GM23248 (cell line): Measurements from ENCODE around the gene CDKN2AIP. TPM values are rescaled to one million over a fixed set of nuclear protein-coding genes. Genes with fewer than 3 reads are reported as not detected.

Experiments
- DNase-seq: peaks from one replicate; pipeline ENCODE4 v3.0.0-alpha.2; 2015
- H2AFZ ChIP-seq: fragments of 200-600 bp; sonication (generic); 2 replicates; pipeline ENCODE4 v1.6.1; 2016; ENCODE audit warnings: antibody characterized with exemption
- H3F3A ChIP-seq: fragments of 200-600 bp; sonication (generic); 2 replicates; pipeline ENCODE4 v1.6.1; 2016; ENCODE audit warnings: mild to moderate bottlenecking, antibody characterized with exemption, mixed run types; ENCODE audit not compliant: insufficient read depth
- H3K27ac ChIP-seq: fragments of 200-600 bp; sonication (generic); 2 replicates; pipeline ENCODE4 v1.5.1; 2016; ENCODE audit warnings: mild to moderate bottlenecking
- H3K27me3 ChIP-seq: fragments of 200-600 bp; sonication (generic); replicated peaks from 2 replicates; pipeline ENCODE4 v1.6.1; 2016; ENCODE audit warnings: mild to moderate bottlenecking; ENCODE audit not compliant: insufficient read depth
- H3K36me3 ChIP-seq: fragments of 200-600 bp; sonication (generic); 2 replicates; pipeline ENCODE4 v1.6.1; 2016; ENCODE audit warnings: low read depth, mild to moderate bottlenecking
- H3K4me1 ChIP-seq: fragments of 200-600 bp; sonication (generic); 2 replicates; pipeline ENCODE4 v1.6.1; 2016; ENCODE audit warnings: mild to moderate bottlenecking; ENCODE audit not compliant: insufficient read depth
- H3K4me2 ChIP-seq: fragments of 200-600 bp; sonication (generic); one replicate; pipeline ENCODE4 v1.6.1; 2016; ENCODE audit warnings: mild to moderate bottlenecking; ENCODE audit not compliant: unreplicated experiment
- H3K4me3 ChIP-seq: fragments of 200-600 bp; sonication (generic); 2 replicates; pipeline ENCODE4 v1.5.1; 2016; ENCODE audit warnings: mild to moderate bottlenecking
- H3K79me2 ChIP-seq: fragments of 200-600 bp; sonication (generic); 2 replicates; pipeline ENCODE4 v1.6.1; 2016; ENCODE audit warnings: mild to moderate bottlenecking; ENCODE audit not compliant: insufficient read depth
- H3K9ac ChIP-seq: fragments of 200-600 bp; sonication (generic); 2 replicates; pipeline ENCODE4 v1.6.1; 2016; ENCODE audit warnings: mild to moderate bottlenecking
- H3K9me2 ChIP-seq: fragments of 200-600 bp; sonication (generic); 2 replicates; pipeline ENCODE4 v1.6.1; 2016; ENCODE audit warnings: mixed run types, mild to moderate bottlenecking, moderate library complexity; ENCODE audit not compliant: insufficient read depth
- H3K9me3 ChIP-seq: fragments of 200-600 bp; sonication (generic); one replicate; pipeline ENCODE4 v1.6.1; 2017; ENCODE audit warnings: low read depth
- H4K20me1 ChIP-seq: fragments of 200-600 bp; sonication (generic); 2 replicates; pipeline ENCODE4 v1.6.0; 2016; ENCODE audit not compliant: insufficient read depth
- EZH2 ChIP-seq: fragments of 200-600 bp; sonication (generic); IDR thresholded peaks from 2 replicates; pipeline ENCODE4 v1.6.1; 2018; ENCODE audit warnings: antibody characterized with exemption, mild to moderate bottlenecking; ENCODE audit not compliant: insufficient read depth, poor library complexity, severe bottlenecking
- EZH2phosphoT487 ChIP-seq: fragments of 200-600 bp; sonication (generic); IDR thresholded peaks from 2 replicates; pipeline ENCODE4 v1.6.1; 2018; ENCODE audit warnings: antibody characterized with exemption, moderate library complexity, mild to moderate bottlenecking, low read depth; ENCODE audit not compliant: insufficient read depth
- WGBS, 2 experiments: methylation state at CpG; one replicate each; pipeline ENCODE4 v1.1.6; 2015 to 2017; ENCODE audit warnings: low lambda C conversion rate in 2 of 2, low coverage in 1 of 2; ENCODE audit errors: missing lambda C conversion rate in 2 of 2; 5-methylcytosine and 5-hydroxymethylcytosine counted together
- in situ Hi-C: fragments of 300-500 bp; cut with MboI; formaldehyde crosslinking; loops from 2 replicates; pipeline ENCODE4 v1.15.0; 2020
- polyA plus RNA-seq: library from polyadenylated mRNA; unstranded; fragments of >200 nt; fragmentation: Nextera tagmentation; extraction: Ambion mirVana; gene quantifications from 2 replicates; pipeline ENCODE4 v1.2.1, GENCODE V29; 2016
- total RNA-seq: library from RNA; depleted of rRNA; stranded (reverse); fragments of >200 nt; shearing (Covaris generic); gene quantifications from 2 replicates; pipeline ENCODE4 v1.2.3, GENCODE V29; 2014

Gene CDKN2AIP
- total and polyA plus RNA-seq, 2 experiments from 2014 or later, result 14.6 to 18.7 TPM

- no peak overlapping the region for H3K27ac ChIP-seq
- H3K4me1 ChIP-seq, result peaks cover 7% of the 10 kb centered on the region; the same call in 1 of the 2 replicates
- TF ChIP-seq EZH2 (no peak), EZH2phosphoT487 (no peak)
- H3K9me2 ChIP-seq, result no peaks in the 10 kb centered on the region
- no peaks in the 10 kb centered on the region for H3K79me2 ChIP-seq
- in situ Hi-C loops, result no loop called here
- no peaks in the 10 kb centered on the region for H3K27me3 ChIP-seq
- DNase-seq, result no peak
- no peaks in the 10 kb centered on the region for H3K9me3 ChIP-seq
- H3F3A ChIP-seq, result peaks cover 5% of the 10 kb centered on the region; the same call in 1 of the 2 replicates
- 70 to 75% methylated on average over 5 of the region's 5 CpGs for WGBS, 2 experiments
- no peak overlapping the region for H3K9ac ChIP-seq
- H3K4me3 ChIP-seq, result no peak overlapping the region
- no peak overlapping the region for H3K4me2 ChIP-seq
- no peaks in the 10 kb centered on the region for H4K20me1 ChIP-seq
- no peaks in the 10 kb centered on the region for H3K36me3 ChIP-seq
- no peak overlapping the region for H2AFZ ChIP-seq
These were observed 8.6 kb upstream of the CDKN2AIP start for GRCh38 chr4:183435803-183436202.

- TF ChIP-seq EZH2phosphoT487, result no peak
- TF ChIP-seq EZH2, result no peak
- Histone ChIP-seq H3K9me2 (no peaks in the 10 kb centered on the region), H3K4me3 (no peak overlapping the region), H3K9me3 (no peaks in the 10 kb centered on the region), H3K27ac (no peak overlapping the region), H2AFZ (no peak overlapping the region), H3K9ac (no peak overlapping the region), H3K27me3 (no peaks in the 10 kb centered on the region), H3K36me3 (no peaks in the 10 kb centered on the region), H3K79me2 (no peaks in the 10 kb centered on the region), H4K20me1 (no peaks in the 10 kb centered on the region), H3F3A (peaks cover 5% of the 10 kb centered on the region; the same call in 1 of the 2 replicates), H3K4me2 (no peak overlapping the region), H3K4me1 (peaks cover 7% of the 10 kb centered on the region; the same call in 1 of the 2 replicates)
- no peak for DNase-seq
- in situ Hi-C loops, result no loop called here
- 75 to 85% methylated on average over 6 of the region's 6 CpGs for WGBS, 2 experiments
These were observed 8.0 kb upstream of the CDKN2AIP start for GRCh38 chr4:183436417-183436816.

- H3K9me2 ChIP-seq, result no peaks in the 10 kb centered on the region
- TF ChIP-seq EZH2phosphoT487 (no peak), EZH2 (no peak)
- H3K9me3 ChIP-seq, result no peaks in the 10 kb centered on the region
- H3K4me2 ChIP-seq, result no peak overlapping the region
- H3K4me3 ChIP-seq, result no peak overlapping the region
- H3K9ac ChIP-seq, result no peak overlapping the region
- no peak for DNase-seq
- no peak overlapping the region for H3K27ac ChIP-seq
- H3K27me3 ChIP-seq, result no peaks in the 10 kb centered on the region
- WGBS, 2 experiments, result 86 to 94% methylated on average over 1 of the region's 1 CpG
- peaks cover 7% of the 10 kb centered on the region; the same call in 1 of the 2 replicates for H3K4me1 ChIP-seq
- no peak overlapping the region for H2AFZ ChIP-seq
- in situ Hi-C loops, result no loop called here
- H3K79me2 ChIP-seq, result no peaks in the 10 kb centered on the region
- H3K36me3 ChIP-seq, result no peaks in the 10 kb centered on the region
- H3F3A ChIP-seq, result peaks cover 5% of the 10 kb centered on the region; the same call in 1 of the 2 replicates
- no peaks in the 10 kb centered on the region for H4K20me1 ChIP-seq
These were observed 7.0 kb upstream of the CDKN2AIP start for GRCh38 chr4:183437452-183437851.

- peak; percentile 56 for DNase-seq
- no peaks in the 10 kb centered on the region for H3K9me3 ChIP-seq
These were observed 5.8 kb upstream of the CDKN2AIP start for GRCh38 chr4:183438458-183439113.

More at GRCh38 chr4:183438458-183439113, 5.8 kb upstream of the CDKN2AIP start:
- TF ChIP-seq EZH2 (no peak), EZH2phosphoT487 (no peak)
- Histone ChIP-seq H3K4me3 (no peak overlapping the region), H4K20me1 (no peaks in the 10 kb centered on the region), H3K27me3 (no peaks in the 10 kb centered on the region), H3K4me2 (peak overlapping the region; percentile 34), H3K36me3 (no peaks in the 10 kb centered on the region), H3K79me2 (peaks cover 8% of the 10 kb centered on the region; the same call in 1 of the 2 replicates), H2AFZ (no peak overlapping the region), H3K9me2 (no peaks in the 10 kb centered on the region), H3K27ac (no peak overlapping the region), H3K9ac (no peak overlapping the region), H3F3A (peaks cover 10% of the 10 kb centered on the region), H3K4me1 (peaks cover 11% of the 10 kb centered on the region; the same call in 1 of the 2 replicates)
- in situ Hi-C loops, result no loop called here
- 51 to 56% methylated on average over 7 of the region's 7 CpGs for WGBS, 2 experiments
